Mucosa of stomach (tissue), 1 donor: ENCODE data around the gene DENND4B.
A peak's percentile ranks its signal among the peaks of the same experiment; 100 is the strongest.

Experiments
- H3K27me3 ChIP-seq: one replicate; pipeline ENCODE4 v1.7.0; 2013; ENCODE audit warnings: mild to moderate bottlenecking, low read length; ENCODE audit not compliant: control insufficient read depth, insufficient read depth
- H3K36me3 ChIP-seq: one replicate; pipeline ENCODE4 v1.7.0; 2013; ENCODE audit warnings: low read length; ENCODE audit not compliant: control insufficient read depth, insufficient read depth
- H3K4me1 ChIP-seq: one replicate; pipeline ENCODE4 v1.7.0; 2013; ENCODE audit warnings: mild to moderate bottlenecking, low read length; ENCODE audit not compliant: control insufficient read depth, insufficient read depth
- H3K4me3 ChIP-seq: one replicate; pipeline ENCODE4 v1.7.0; 2013; ENCODE audit warnings: low read length
- H3K9ac ChIP-seq: one replicate; pipeline ENCODE4 v1.7.0; 2013; ENCODE audit warnings: mild to moderate bottlenecking, low read length, moderate library complexity
- H3K9me3 ChIP-seq: one replicate; pipeline ENCODE4 v1.7.0; 2013; ENCODE audit warnings: mild to moderate bottlenecking, low read length, moderate library complexity; ENCODE audit not compliant: control insufficient read depth
- donor health status: Pancreatic carcinoma.

DENND4B gene

DNA sequence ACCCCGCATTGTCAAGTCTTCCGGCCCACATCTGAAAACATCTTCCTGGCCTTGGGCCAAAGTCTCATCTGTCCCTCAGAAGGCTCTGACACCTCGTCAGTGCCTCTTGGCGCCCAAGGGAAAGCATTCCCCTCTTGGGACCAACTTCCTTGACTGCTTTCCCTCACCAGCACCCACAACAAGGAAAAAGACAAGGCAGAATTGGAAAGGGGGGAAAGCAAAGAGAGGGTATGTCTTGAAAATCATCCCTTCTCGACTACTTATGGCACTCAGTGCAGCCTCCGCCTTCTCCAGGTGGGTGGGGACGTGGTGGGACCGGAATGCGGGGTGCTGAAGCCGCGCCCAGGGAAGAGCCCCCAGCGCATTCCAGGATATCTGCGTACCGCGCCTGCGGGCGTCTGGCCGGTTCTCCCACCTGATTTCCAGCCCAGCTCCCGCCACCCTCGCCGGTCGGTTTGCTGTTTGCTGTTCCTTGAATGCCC is 17.4 kb upstream of the DENND4B start:
- Histone ChIP-seq H3K9ac (peak overlapping the region; percentile 79), H3K4me1 (peaks cover 23% of the 10 kb centered on the region), H3K9me3 (no peaks in the 10 kb centered on the region), H3K27me3 (no peaks in the 10 kb centered on the region), H3K36me3 (no peaks in the 10 kb centered on the region), H3K4me3 (peak overlapping the region; percentile 97)

GRCh38 chr1:153963030-153963849 is 16.7 kb upstream of the DENND4B start, which contains the start of gene SLC39A1:
Gene SLC39A1, minus strand, starts transcription at chr1:153963537. Its CDS starts 822 bp downstream, at chr1:153962715.
- Histone ChIP-seq H3K4me3 (peak within 1 kb of the TSS; percentile 97), H3K36me3 (no peaks in the 10 kb centered on the region), H3K27me3 (no peaks in the 10 kb centered on the region), H3K9ac (peak within 1 kb of the TSS; percentile 79), H3K9me3 (no peaks in the 10 kb centered on the region), H3K4me1 (peaks cover 23% of the 10 kb centered on the region)

- Histone ChIP-seq H3K4me1 (peaks cover 25% of the 10 kb centered on the region), H3K27me3 (no peaks in the 10 kb centered on the region), H3K4me3 (peak overlapping the region; percentile 97), H3K9ac (peak overlapping the region; percentile 79), H3K9me3 (no peaks in the 10 kb centered on the region), H3K36me3 (no peaks in the 10 kb centered on the region)
Measured at GRCh38 chr1:153962088-153963029, 15.8 kb upstream of the DENND4B start.

DNA sequence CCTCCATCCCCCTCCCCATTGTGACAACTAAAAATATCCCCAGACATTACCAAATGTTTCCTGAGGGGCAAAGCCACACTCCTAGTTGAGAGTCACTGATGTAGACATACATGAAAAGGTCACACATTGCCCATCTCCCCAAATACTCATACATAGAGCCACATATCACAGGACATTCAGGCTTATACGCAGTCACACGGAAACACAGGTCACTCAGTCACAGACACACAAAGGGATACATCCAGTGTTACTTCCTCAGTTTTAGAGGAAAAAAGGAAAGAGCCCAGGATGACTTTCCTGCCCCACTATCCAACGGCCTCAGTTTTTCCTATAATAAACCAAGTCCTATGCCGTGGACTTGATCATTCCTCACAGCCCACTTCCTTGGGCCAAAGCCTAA is 14.9 kb upstream of the DENND4B start:
- Histone ChIP-seq H3K9ac (no peak overlapping the region), H3K4me3 (no peak overlapping the region), H3K36me3 (no peaks in the 10 kb centered on the region), H3K4me1 (peaks cover 34% of the 10 kb centered on the region), H3K9me3 (no peaks in the 10 kb centered on the region), H3K27me3 (no peaks in the 10 kb centered on the region)

GRCh38 chr1:153960206-153960605 is 13.7 kb upstream of the DENND4B start:
- Histone ChIP-seq H3K36me3 (no peaks in the 10 kb centered on the region), H3K9me3 (no peaks in the 10 kb centered on the region), H3K27me3 (no peaks in the 10 kb centered on the region), H3K9ac (no peak overlapping the region), H3K4me1 (peaks cover 38% of the 10 kb centered on the region), H3K4me3 (no peak overlapping the region)

- peaks cover 38% of the 10 kb centered on the region for H3K4me1 ChIP-seq
- H3K36me3 ChIP-seq, result no peaks in the 10 kb centered on the region
- no peak overlapping the region for H3K4me3 ChIP-seq
- no peaks in the 10 kb centered on the region for H3K9me3 ChIP-seq
- H3K9ac ChIP-seq, result no peak overlapping the region
- no peaks in the 10 kb centered on the region for H3K27me3 ChIP-seq
Measured at GRCh38 chr1:153959454-153959853, 12.9 kb upstream of the DENND4B start.

- no peaks in the 10 kb centered on the region for H3K27me3 ChIP-seq
- H3K9ac ChIP-seq, result no peak overlapping the region
- peak overlapping the region; percentile 53 for H3K4me3 ChIP-seq
- peaks cover 38% of the 10 kb centered on the region for H3K4me1 ChIP-seq
- H3K36me3 ChIP-seq, result no peaks in the 10 kb centered on the region
- no peaks in the 10 kb centered on the region for H3K9me3 ChIP-seq
Measured at GRCh38 chr1:153958961-153959260, 12.4 kb upstream of the DENND4B start.

DNA sequence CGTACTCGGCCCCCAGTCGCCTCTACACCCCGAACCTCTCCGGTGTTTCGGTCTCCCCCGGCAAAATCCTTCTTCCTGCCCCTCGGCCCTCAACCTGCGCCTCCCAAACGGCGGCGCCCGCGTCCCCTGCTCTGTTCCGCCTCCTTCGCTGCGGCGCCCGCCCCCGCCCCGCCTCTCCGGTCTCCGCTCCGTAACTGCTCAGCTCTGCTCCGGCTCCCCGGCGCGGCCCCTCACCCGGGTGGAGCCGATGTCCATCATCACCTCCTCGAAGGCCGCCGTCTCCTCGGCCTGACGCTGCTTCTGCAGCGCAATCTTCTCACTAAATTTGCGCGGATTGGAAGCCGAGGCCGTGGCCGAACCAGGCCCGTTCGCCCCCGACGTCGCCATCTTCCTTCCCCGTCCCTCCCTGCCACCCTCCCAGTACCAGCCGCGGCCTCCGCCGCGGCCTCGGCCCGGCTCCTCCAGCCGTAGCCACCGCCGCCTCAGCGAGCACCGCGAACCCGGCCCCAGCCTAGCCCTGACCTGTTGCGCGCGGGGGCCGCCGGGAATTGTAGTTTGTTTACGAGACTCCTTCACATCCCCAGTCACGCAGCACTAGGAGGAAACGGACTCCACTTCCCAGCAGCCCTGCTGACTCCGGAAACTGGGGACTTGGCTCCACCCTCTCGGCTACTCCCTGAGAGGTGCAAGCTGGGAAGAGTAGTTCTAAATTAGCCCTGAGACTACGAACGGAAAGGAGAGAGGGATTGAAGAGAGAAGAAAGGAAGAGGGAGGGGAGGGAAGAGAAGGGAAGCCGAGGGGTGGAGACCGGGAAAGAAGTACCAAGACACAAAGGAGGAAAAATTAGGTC is 11.8 kb upstream of the DENND4B start, which contains the start of gene CRTC2:
CRTC2 (minus strand) TSS at position 502 of the 850 bp plus-strand sequence; CDS start at position 387, 115 bp downstream.
- H3K9me3 ChIP-seq, result no peaks in the 10 kb centered on the region
- H3K4me3 ChIP-seq, result peak within 1 kb of the TSS; percentile 53
- peaks cover 42% of the 10 kb centered on the region for H3K4me1 ChIP-seq
- peak within 1 kb of the TSS; percentile 86 for H3K9ac ChIP-seq
- no peaks in the 10 kb centered on the region for H3K36me3 ChIP-seq
- no peaks in the 10 kb centered on the region for H3K27me3 ChIP-seq

DNA sequence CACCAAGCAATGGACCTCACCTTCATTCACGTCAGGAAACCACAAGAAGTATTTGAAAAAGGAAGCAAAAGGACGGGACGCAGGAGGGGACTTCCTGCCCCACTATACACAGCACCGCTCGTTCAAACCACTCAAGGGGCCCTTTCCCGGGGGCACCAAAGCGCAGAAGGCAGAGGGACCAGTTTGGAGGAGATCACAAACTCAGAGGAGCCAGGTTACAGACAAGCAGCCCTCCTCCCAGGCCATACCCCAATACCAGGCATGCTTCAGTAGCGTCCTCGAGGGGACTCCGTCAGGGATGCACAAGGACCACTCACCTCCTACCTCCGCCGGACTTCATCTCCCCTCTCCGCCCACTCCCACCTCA is 11.2 kb upstream of the DENND4B start:
- Histone ChIP-seq H3K4me1 (peaks cover 43% of the 10 kb centered on the region), H3K4me3 (peak overlapping the region; percentile 53), H3K9ac (peak overlapping the region; percentile 86), H3K27me3 (no peaks in the 10 kb centered on the region), H3K36me3 (no peaks in the 10 kb centered on the region), H3K9me3 (no peaks in the 10 kb centered on the region)

DNA sequence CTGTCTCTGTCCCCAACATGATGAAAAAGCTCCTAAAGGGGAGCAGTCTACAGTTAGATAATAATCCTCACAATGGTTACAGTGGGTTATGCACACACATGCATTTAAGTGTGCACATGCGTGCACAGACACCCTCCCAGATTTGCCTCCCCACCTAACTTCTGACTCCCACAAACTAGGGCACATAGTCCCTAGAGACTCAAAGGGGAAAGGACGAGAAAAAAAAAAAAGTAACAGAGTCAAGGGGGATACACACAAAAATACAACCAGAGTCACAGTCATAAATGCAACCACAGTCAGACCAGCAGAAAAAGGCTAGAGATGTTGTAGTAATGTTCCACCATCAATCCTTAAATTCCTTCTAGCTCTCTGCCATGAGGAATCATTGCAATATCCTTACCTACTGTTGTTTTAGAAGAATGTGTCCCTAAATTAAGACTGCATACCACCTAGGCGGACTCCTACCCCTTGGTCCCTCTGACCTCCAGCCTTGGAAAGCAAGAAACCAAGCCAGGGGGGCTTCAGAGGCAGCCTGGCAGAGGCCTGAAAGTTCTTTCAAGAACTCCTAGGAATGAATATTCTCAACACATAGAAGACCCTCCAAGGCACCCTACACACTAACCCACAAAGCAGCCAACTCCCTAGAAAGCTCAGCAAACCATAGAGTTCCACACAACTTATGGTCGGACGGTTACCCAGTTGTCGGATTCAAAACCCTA is 10.6 kb upstream of the DENND4B start:
- peak overlapping the region; percentile 53 for H3K4me3 ChIP-seq
- no peaks in the 10 kb centered on the region for H3K9me3 ChIP-seq
- H3K36me3 ChIP-seq, result no peaks in the 10 kb centered on the region
- peaks cover 37% of the 10 kb centered on the region for H3K4me1 ChIP-seq
- peak overlapping the region; percentile 86 for H3K9ac ChIP-seq
- no peaks in the 10 kb centered on the region for H3K27me3 ChIP-seq

DNA sequence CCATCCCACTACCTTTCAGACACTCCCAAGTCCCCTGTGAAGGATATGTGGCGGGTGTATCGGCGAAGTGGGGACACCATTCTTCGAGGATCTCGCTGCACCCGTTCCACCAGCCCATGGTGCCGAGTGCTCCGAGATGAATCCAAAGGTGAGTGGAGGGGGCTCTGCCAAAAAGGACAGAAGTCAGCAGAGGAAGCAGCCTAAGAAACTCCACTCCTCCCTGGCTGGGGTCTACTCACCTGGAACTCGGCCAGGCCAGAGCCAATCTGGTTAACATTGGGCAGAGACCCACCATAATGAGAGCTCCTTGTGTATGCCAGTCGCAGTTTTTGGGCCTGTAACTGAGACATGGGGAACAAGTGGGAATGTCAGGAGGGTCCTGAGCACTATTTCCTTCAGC is 8.3 kb upstream of the DENND4B start:
- no peaks in the 10 kb centered on the region for H3K36me3 ChIP-seq
- no peak overlapping the region for H3K9ac ChIP-seq
- no peaks in the 10 kb centered on the region for H3K9me3 ChIP-seq
- H3K4me3 ChIP-seq, result no peak overlapping the region
- peaks cover 25% of the 10 kb centered on the region for H3K4me1 ChIP-seq
- no peaks in the 10 kb centered on the region for H3K27me3 ChIP-seq
